Keratinocyte (primary cell): ENCODE measurements around the gene CD8A. TPM values are rescaled to one million over a fixed set of nuclear protein-coding genes. Genes with fewer than 3 reads are reported as not detected.
A peak's percentile ranks its signal among the peaks of the same experiment; 100 is the strongest.

Source experiments
- DNase-seq: peaks from one replicate; pipeline ENCODE4 v3.0.0-alpha.2; 2011; ENCODE audit warnings: low read depth, missing footprints, low spot score
- FAIRE-seq: peaks from 2 replicates; lab custom pipeline; 2011; peaks lifted over from hg19 to GRCh38; lab: Jason Lieb, UNC
- H2AFZ ChIP-seq: 2 replicates; pipeline ENCODE4 v1.6.0; 2012; ENCODE audit warnings: low read length, control low read depth, inconsistent platforms; ENCODE audit not compliant: control insufficient read depth
- H3K27ac ChIP-seq: 2 replicates; pipeline ENCODE4 v1.5.1; 2011; ENCODE audit warnings: low read length; ENCODE audit not compliant: control insufficient read depth, insufficient read depth
- H3K27me3 ChIP-seq: 3 replicates; pipeline ENCODE4 v1.6.0; 2011; ENCODE audit warnings: low read length; ENCODE audit not compliant: control insufficient read depth, insufficient read depth; ENCODE audit errors: extremely low read depth
- H3K36me3 ChIP-seq, 2 experiments: 2 replicates in 1 of 2; 3 replicates in 1 of 2; pipeline ENCODE4 v1.5.1; 2011; ENCODE audit warnings: low read length in 2 of 2, mild to moderate bottlenecking in 1 of 2; ENCODE audit not compliant: control insufficient read depth in 2 of 2, insufficient read depth in 2 of 2; ENCODE audit errors: extremely low read depth in 1 of 2
- H3K4me1 ChIP-seq: 3 replicates; pipeline ENCODE4 v1.5.1; 2011; ENCODE audit warnings: low read length; ENCODE audit not compliant: control insufficient read depth, insufficient read depth; ENCODE audit errors: extremely low read depth
- H3K4me2 ChIP-seq: 3 replicates; pipeline ENCODE4 v1.6.0; 2011; ENCODE audit warnings: low read depth, low read length; ENCODE audit not compliant: control insufficient read depth, insufficient read depth; ENCODE audit errors: extremely low read depth
- H3K4me3 ChIP-seq, 3 experiments: fragments of 200-600 bp in 1 of 3; sonication (generic) in 1 of 3; 2 replicates in 2 of 3; 3 replicates in 1 of 3; pipeline ENCODE4 v1.5.1; 2011 to 2016; ENCODE audit warnings: low read length in 3 of 3, mild to moderate bottlenecking in 3 of 3, control low read depth in 2 of 3, inconsistent platforms in 1 of 3, low read depth in 1 of 3, mixed read lengths in 1 of 3, mixed run types in 1 of 3, moderate library complexity in 1 of 3; ENCODE audit not compliant: control insufficient read depth in 2 of 3, insufficient read depth in 2 of 3; ENCODE audit errors: extremely low read depth in 1 of 3
- H3K79me2 ChIP-seq: 2 replicates; pipeline ENCODE4 v1.6.0; 2012; ENCODE audit warnings: low read length; ENCODE audit not compliant: control insufficient read depth, insufficient read depth
- H3K9ac ChIP-seq: 3 replicates; pipeline ENCODE4 v1.6.0; 2011; ENCODE audit warnings: low read length; ENCODE audit not compliant: control insufficient read depth, insufficient read depth; ENCODE audit errors: extremely low read depth
- H3K9me1 ChIP-seq: 3 replicates; pipeline ENCODE4 v1.6.0; 2011; ENCODE audit warnings: low read length; ENCODE audit not compliant: control insufficient read depth, insufficient read depth; ENCODE audit errors: extremely low read depth
- H3K9me3 ChIP-seq: 2 replicates; pipeline ENCODE4 v1.5.1; 2012; ENCODE audit warnings: low read depth, low read length; ENCODE audit not compliant: control insufficient read depth
- H4K20me1 ChIP-seq: 3 replicates; pipeline ENCODE4 v1.6.0; 2011; ENCODE audit warnings: low read length; ENCODE audit not compliant: control insufficient read depth, insufficient read depth; ENCODE audit errors: extremely low read depth
- CTCF ChIP-seq, 3 experiments: IDR thresholded peaks in 1 of 3; conservative IDR thresholded peaks in 1 of 3; optimal IDR thresholded peaks in 1 of 3; 2 replicates in 2 of 3; 3 replicates in 1 of 3; pipeline versions ENCODE3 to v1.5.1; 2011; ENCODE audit warnings: low read length in 3 of 3, mild to moderate bottlenecking in 3 of 3, moderate library complexity in 2 of 3, control low read depth in 1 of 3, inconsistent platforms in 1 of 3; ENCODE audit not compliant: insufficient read depth in 2 of 3; ENCODE audit errors: extremely low read depth in 1 of 3
- EZH2 ChIP-seq: IDR thresholded peaks from one replicate; pipeline ENCODE4 v1.6.1; 2012; ENCODE audit warnings: inconsistent platforms, mild to moderate bottlenecking, low read length, moderate library complexity
- dilution Hi-C: fragments of 300-500 bp; cut with MboI; formaldehyde crosslinking; loops from one replicate; pipeline ENCODE4 v1.7.0; 2020; ENCODE audit warnings: low sequenced_read_pairs; ENCODE audit not compliant: extremely low pct_ligation_motif_present
- polyA plus RNA-seq, 5 experiments: library from polyadenylated mRNA; depleted of rRNA in 3 of 5; stranded (reverse) in 3 of 5; stranded (forward) in 1 of 5; unstranded in 1 of 5; fragments of >200 nt; gene quantifications; 1 replicate in 1 of 5; 2 replicates in 3 of 5; 3 replicates in 1 of 5; pipeline versions ENCODE4 v1.2.1 to v1.2.3, GENCODE V29; 2011 to 2012; ENCODE audit warnings: missing spikeins in 2 of 5, low read depth in 1 of 5, low replicate concordance in 1 of 5

Gene CD8A
- polyA plus RNA-seq, 1 donor (not counting 4 experiments of a cell fraction or from before 2014, with no cell fraction given) = 0.10 TPM

GRCh38 chr2:86790134-86790675 lies 508 bp downstream of the CD8A start:
- H3K27ac ChIP-seq = no peak overlapping the region
- H3K9me1 ChIP-seq = no peaks in the 10 kb centered on the region
- no peaks in the 10 kb centered on the region for H3K36me3 ChIP-seq
- H3K79me2 ChIP-seq = no peaks in the 10 kb centered on the region
- TF ChIP-seq CTCF (optimal IDR thresholded peaks at IDR 0.05 in 1 of 3, IDR thresholded peaks at IDR 0.05 in 1 of 3, conservative IDR thresholded peaks at IDR 0.05 in 1 of 3; ENCODE audit: extremely low read depth in 1 of 3, insufficient read depth in 2 of 3, low read length in 3 of 3) (no peak), EZH2 (peak; percentile 100)
- dilution Hi-C loops = no loop called here
- DNase-seq (no peak), FAIRE-seq (no peak)
- peaks cover 2% of the 10 kb centered on the region for H4K20me1 ChIP-seq
- H3K4me2 ChIP-seq = peak overlapping the region; percentile 22
- no peaks in the 10 kb centered on the region for H3K9me3 ChIP-seq
- H3K9ac ChIP-seq = no peak overlapping the region
- H3K4me3 ChIP-seq = peak overlapping the region in 1 of 3 experiments; percentile 34
- no peaks in the 10 kb centered on the region for H3K4me1 ChIP-seq
- peak overlapping the region; percentile 27 for H2AFZ ChIP-seq
- peaks cover 62% of the 10 kb centered on the region for H3K27me3 ChIP-seq

- Histone ChIP-seq H3K36me3 (no peaks in the 10 kb centered on the region), H3K9me1 (no peaks in the 10 kb centered on the region), H4K20me1 (peaks cover 2% of the 10 kb centered on the region), H3K4me2 (no peak overlapping the region), H3K27me3 (peaks cover 63% of the 10 kb centered on the region), H3K9ac (no peak overlapping the region), H3K79me2 (no peaks in the 10 kb centered on the region), H3K4me1 (no peaks in the 10 kb centered on the region), H3K4me3 (no peak overlapping the region), H3K27ac (no peak overlapping the region), H3K9me3 (no peaks in the 10 kb centered on the region), H2AFZ (no peak overlapping the region)
- FAIRE-seq (no peak), DNase-seq (no peak)
- no peak for TF ChIP-seq EZH2
- no peak for TF ChIP-seq CTCF (optimal IDR thresholded peaks at IDR 0.05 in 1 of 3, IDR thresholded peaks at IDR 0.05 in 1 of 3, conservative IDR thresholded peaks at IDR 0.05 in 1 of 3; ENCODE audit: extremely low read depth in 1 of 3, insufficient read depth in 2 of 3, low read length in 3 of 3)
- dilution Hi-C loops = no loop called here
These were observed 1.0 kb downstream of the CD8A start for GRCh38 chr2:86789687-86790133.
